Mesothelial cell of epicardium (in vitro differentiated cells): Measurements from ENCODE around the gene ZBED4. TPM values are rescaled to one million over a fixed set of nuclear protein-coding genes. Genes with fewer than 3 reads are reported as not detected.
A peak's percentile ranks its signal among the peaks of the same experiment; 100 is the strongest.

ENCODE experiments used
- DNase-seq, 2 experiments: peaks; one replicate each; pipeline ENCODE4 v3.0.0; 2021; ENCODE audit warnings: low spot score in 2 of 2; ENCODE audit not compliant: unreplicated experiment in 2 of 2
- H3K27ac Mint-ChIP-seq: 2 replicates; pipeline ENCODE4 v1.8.0; 2021; ENCODE audit warnings: mixed read lengths
- H3K27me3 Mint-ChIP-seq: 2 replicates; pipeline ENCODE4 v1.8.0; 2021; ENCODE audit warnings: low read depth, mixed read lengths
- H3K36me3 Mint-ChIP-seq: 2 replicates; pipeline ENCODE4 v1.8.0; 2021; ENCODE audit warnings: mixed read lengths
- H3K4me1 Mint-ChIP-seq: 2 replicates; pipeline ENCODE4 v1.8.0; 2021; ENCODE audit warnings: mixed read lengths
- H3K4me3 Mint-ChIP-seq: 2 replicates; pipeline ENCODE4 v1.8.0; 2021; ENCODE audit warnings: mild to moderate bottlenecking, moderate library complexity, mixed read lengths
- H3K9me3 Mint-ChIP-seq: 2 replicates; pipeline ENCODE4 v1.8.0; 2021; ENCODE audit warnings: mixed read lengths
- CTCF ChIP-seq: fragments of 200-600 bp; sonication (generic); IDR thresholded peaks from one replicate; pipeline ENCODE4 v1.5.0; 2021; ENCODE audit warnings: antibody characterized with exemption; ENCODE audit not compliant: unreplicated experiment
- total RNA-seq: library from RNA; stranded (reverse); gene quantifications from 3 replicates; pipeline ENCODE4 v1.2.1, GENCODE V29; 2021

Gene ZBED4
- total RNA-seq, 1 donor from 2014 or later: 32.6 TPM

- peaks cover 70% of the 10 kb centered on the region for H3K36me3 Mint-ChIP-seq
Observed at GRCh38 chr22:49873228-49873940, 19.7 kb downstream of the ZBED4 start.

GRCh38 chr22:49877642-49878041, 24.0 kb downstream of the ZBED4 start:
- peaks cover 68% of the 10 kb centered on the region for H3K36me3 Mint-ChIP-seq

More at GRCh38 chr22:49873228-49873940, 19.7 kb downstream of the ZBED4 start:
- no peak overlapping the region for H3K27ac Mint-ChIP-seq
- no peak overlapping the region for H3K4me3 Mint-ChIP-seq
- H3K9me3 Mint-ChIP-seq: peaks cover 60% of the 10 kb centered on the region
- TF ChIP-seq CTCF: no peak
- DNase-seq: no peak
- no peaks in the 10 kb centered on the region for H3K4me1 Mint-ChIP-seq
- no peaks in the 10 kb centered on the region for H3K27me3 Mint-ChIP-seq

GRCh38 chr22:49878206-49878605, 24.6 kb downstream of the ZBED4 start:
- Mint-ChIP-seq H3K36me3 (peaks cover 70% of the 10 kb centered on the region), H3K4me3 (no peak overlapping the region), H3K9me3 (peaks cover 52% of the 10 kb centered on the region), H3K4me1 (no peaks in the 10 kb centered on the region), H3K27ac (no peak overlapping the region), H3K27me3 (no peaks in the 10 kb centered on the region)
- no peak for DNase-seq
- no peak for TF ChIP-seq CTCF

More at GRCh38 chr22:49877642-49878041, 24.0 kb downstream of the ZBED4 start:
- peaks cover 46% of the 10 kb centered on the region for H3K9me3 Mint-ChIP-seq
- no peaks in the 10 kb centered on the region for H3K4me1 Mint-ChIP-seq
- no peak for TF ChIP-seq CTCF
- no peak for DNase-seq
- no peak overlapping the region for H3K4me3 Mint-ChIP-seq
- H3K27me3 Mint-ChIP-seq: no peaks in the 10 kb centered on the region
- no peak overlapping the region for H3K27ac Mint-ChIP-seq

- Mint-ChIP-seq H3K27ac (no peak overlapping the region), H3K27me3 (no peaks in the 10 kb centered on the region), H3K36me3 (peaks cover 76% of the 10 kb centered on the region), H3K9me3 (peaks cover 48% of the 10 kb centered on the region), H3K4me3 (no peak overlapping the region), H3K4me1 (no peaks in the 10 kb centered on the region)
- DNase-seq: no peak
- no peak for TF ChIP-seq CTCF
Observed at GRCh38 chr22:49879871-49880270, 26.2 kb downstream of the ZBED4 start.

GRCh38 chr22:49880281-49880680, 26.6 kb downstream of the ZBED4 start:
- H3K27ac Mint-ChIP-seq: peak overlapping the region; percentile 12
- H3K27me3 Mint-ChIP-seq: no peaks in the 10 kb centered on the region
- DNase-seq: no peak
- H3K9me3 Mint-ChIP-seq: peaks cover 45% of the 10 kb centered on the region
- peaks cover 77% of the 10 kb centered on the region for H3K36me3 Mint-ChIP-seq
- H3K4me3 Mint-ChIP-seq: no peak overlapping the region
- TF ChIP-seq CTCF: no peak
- H3K4me1 Mint-ChIP-seq: no peaks in the 10 kb centered on the region
